ENCODE results near the gene ANOS1.

- no peak for TF ChIP-seq CTCF (conservative IDR thresholded peaks at IDR 0.05 in 1 of 2, IDR thresholded peaks at IDR 0.05 in 1 of 2; ENCODE audit: low read depth in 1 of 2, low read length in 2 of 2)
- TF ChIP-seq EZH2 (IDR thresholded peaks at IDR 0.05; ENCODE audit: low read length, missing control alignments): no peak
Measured at GRCh38 chrX:8639949-8640475, 91.9 kb downstream of the ANOS1 start.

All from fibroblast of lung (primary cell).